Activated T-cell treated with anti-CD3 and anti-CD28 coated beads, Interleukin-2, amount 50 U/mL, for 4 hours (primary cell): ENCODE results near the gene SPI1. TPM values are rescaled to one million over a fixed set of nuclear protein-coding genes. Genes with fewer than 3 reads are reported as not detected.

Experiments used
- ATAC-seq, 2 donors: fragments of 200-7000 bp; cut with Tn5 transposase; one replicate each; pipeline ENCODE4 v1.10.0; 2021
- DNase-seq: peaks from one replicate; pipeline ENCODE4 v3.0.0-alpha.2; 2020
- H3K27me3 Mint-ChIP-seq: one replicate; pipeline ENCODE4 v1.8.0; 2021; ENCODE audit warnings: low read depth, mixed read lengths
- H3K36me3 Mint-ChIP-seq: one replicate; pipeline ENCODE4 v1.8.0; 2022; ENCODE audit warnings: mixed read lengths; ENCODE audit not compliant: insufficient read depth
- H3K4me1 Mint-ChIP-seq: one replicate; pipeline ENCODE4 v1.8.0; 2021; ENCODE audit warnings: low read depth, mixed read lengths
- H3K4me3 Mint-ChIP-seq: one replicate; pipeline ENCODE4 v1.8.0; 2021; ENCODE audit warnings: mild to moderate bottlenecking, moderate library complexity, mixed read lengths
- H3K9me3 Mint-ChIP-seq: one replicate; pipeline ENCODE4 v1.8.0; 2021; ENCODE audit warnings: mixed read lengths
- total RNA-seq, 3 donors: library from RNA; stranded (reverse); gene quantifications; one replicate each; pipeline ENCODE4 v1.2.1, GENCODE V29; 2021

Gene SPI1
- total RNA-seq, 3 donors from 2014 or later: 0.74 to 2.3 (median 1.1) TPM

DNA sequence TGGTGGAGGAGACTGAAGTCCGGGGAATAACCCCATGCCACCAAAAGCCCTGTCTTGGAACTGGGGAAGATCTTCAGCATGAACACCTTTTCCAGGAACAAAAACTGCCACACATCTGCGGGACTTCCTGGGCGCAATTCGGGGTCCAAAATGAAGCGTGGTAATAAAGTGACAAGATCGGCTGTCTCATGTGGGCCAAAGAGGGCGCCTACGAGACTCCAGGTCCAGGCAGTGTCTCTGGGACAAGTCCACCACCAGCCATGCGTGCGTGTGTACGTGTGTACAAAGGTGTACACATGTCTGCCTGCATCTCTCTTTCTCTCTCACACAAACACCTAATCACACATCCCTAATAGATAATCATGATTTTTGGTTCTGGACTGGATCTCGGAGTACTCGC lies 16.9 kb downstream of the SPI1 start:
- Mint-ChIP-seq H3K36me3 (no peaks in the 10 kb centered on the region), H3K9me3 (no peaks in the 10 kb centered on the region), H3K4me1 (peaks cover 16% of the 10 kb centered on the region), H3K27me3 (no peaks in the 10 kb centered on the region), H3K4me3 (no peak overlapping the region)
- ATAC-seq: no peak
- no peak for DNase-seq

DNA sequence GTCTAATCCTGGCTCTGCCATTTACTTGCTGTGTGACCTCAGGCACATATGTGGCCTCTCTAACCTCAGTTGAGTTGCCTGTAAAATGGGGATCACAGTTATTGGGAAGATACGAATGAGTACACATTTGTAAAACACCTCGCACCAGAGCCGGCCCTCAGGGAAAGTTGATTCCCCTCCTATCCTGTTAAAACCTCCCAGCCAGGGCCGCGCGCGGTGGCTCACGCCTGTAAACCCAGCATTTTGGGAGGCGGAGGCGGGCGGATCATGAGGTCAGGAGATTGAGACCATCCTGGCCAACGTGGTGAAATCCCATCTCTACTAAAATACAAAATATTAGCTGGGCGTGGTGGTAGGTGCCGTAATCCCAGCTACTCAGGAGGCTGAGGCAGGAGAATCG lies 18.0 kb downstream of the SPI1 start:
- Mint-ChIP-seq H3K9me3 (no peaks in the 10 kb centered on the region), H3K36me3 (no peaks in the 10 kb centered on the region), H3K4me3 (no peak overlapping the region), H3K4me1 (peaks cover 14% of the 10 kb centered on the region), H3K27me3 (no peaks in the 10 kb centered on the region)
- DNase-seq: no peak
- ATAC-seq: no peak

DNA sequence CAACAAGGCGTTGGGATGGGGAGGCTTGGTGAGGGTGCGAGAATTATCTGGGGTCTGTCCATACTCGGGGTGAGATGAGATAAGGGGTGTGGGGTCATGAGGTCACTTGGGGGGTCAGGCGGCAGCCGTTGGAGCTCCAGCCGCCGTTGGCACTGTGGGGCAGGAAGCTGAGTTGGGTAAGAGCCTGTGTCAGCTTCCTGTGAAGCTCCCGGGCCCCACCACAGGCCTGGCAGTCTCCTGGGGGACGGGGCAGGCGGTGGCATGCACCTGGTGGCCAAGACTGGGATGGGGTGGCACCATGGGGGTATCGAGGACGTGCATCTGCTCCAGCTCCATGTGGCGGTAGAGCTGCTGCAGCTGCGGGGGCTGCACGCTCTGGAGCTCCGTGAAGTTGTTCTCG lies 18.8 kb downstream of the SPI1 start:
- H3K36me3 Mint-ChIP-seq: no peaks in the 10 kb centered on the region
- H3K4me3 Mint-ChIP-seq: no peak overlapping the region
- H3K9me3 Mint-ChIP-seq: no peaks in the 10 kb centered on the region
- no peaks in the 10 kb centered on the region for H3K27me3 Mint-ChIP-seq
- peaks cover 14% of the 10 kb centered on the region for H3K4me1 Mint-ChIP-seq
- DNase-seq (no peak), ATAC-seq (peak in 1 of 2 donors; percentile 45)

DNA sequence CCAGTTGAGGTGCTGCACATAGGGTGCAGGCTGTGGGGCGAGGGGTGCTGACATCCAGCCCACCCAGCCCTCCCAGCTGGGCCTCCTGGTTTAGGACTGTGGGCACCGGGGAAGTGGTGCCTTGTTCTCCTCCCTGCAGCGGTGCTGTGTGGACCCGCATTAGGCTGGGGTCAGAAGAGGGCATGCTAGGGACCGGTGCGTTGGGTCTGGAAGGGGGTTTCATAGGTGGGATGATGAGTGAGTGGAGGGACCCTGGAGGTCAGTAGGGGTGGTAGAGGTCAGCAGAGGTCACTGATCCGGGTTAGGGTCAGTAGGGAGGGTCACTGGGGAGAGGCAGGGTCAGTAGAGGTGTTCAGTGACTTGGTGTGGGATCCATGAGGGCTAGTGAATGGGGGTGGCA lies 19.2 kb downstream of the SPI1 start:
- DNase-seq (no peak), ATAC-seq (no peak)
- Mint-ChIP-seq H3K27me3 (no peaks in the 10 kb centered on the region), H3K9me3 (no peaks in the 10 kb centered on the region), H3K4me3 (no peak overlapping the region), H3K36me3 (no peaks in the 10 kb centered on the region), H3K4me1 (peaks cover 14% of the 10 kb centered on the region)

DNA sequence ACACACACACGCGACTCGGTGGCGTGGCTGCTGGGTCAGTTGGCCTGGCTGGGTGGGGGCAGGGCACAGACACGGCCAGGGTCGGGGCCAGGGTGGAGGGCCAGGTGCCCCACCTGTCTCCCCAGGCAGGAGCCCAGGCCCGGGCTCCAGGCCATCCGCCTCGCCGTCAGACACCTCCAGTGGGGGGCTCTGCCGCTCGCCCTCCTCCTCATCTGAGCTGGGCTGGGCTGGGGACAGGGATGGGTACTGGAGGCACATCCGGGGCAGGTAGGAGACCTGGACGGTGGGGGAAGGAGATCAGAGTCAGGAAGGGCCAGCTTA lies 19.7 kb downstream of the SPI1 start:
- peaks cover 14% of the 10 kb centered on the region for H3K4me1 Mint-ChIP-seq
- H3K4me3 Mint-ChIP-seq: no peak overlapping the region
- H3K27me3 Mint-ChIP-seq: no peaks in the 10 kb centered on the region
- no peaks in the 10 kb centered on the region for H3K9me3 Mint-ChIP-seq
- ATAC-seq (no peak), DNase-seq (no peak)
- H3K36me3 Mint-ChIP-seq: no peaks in the 10 kb centered on the region

DNA sequence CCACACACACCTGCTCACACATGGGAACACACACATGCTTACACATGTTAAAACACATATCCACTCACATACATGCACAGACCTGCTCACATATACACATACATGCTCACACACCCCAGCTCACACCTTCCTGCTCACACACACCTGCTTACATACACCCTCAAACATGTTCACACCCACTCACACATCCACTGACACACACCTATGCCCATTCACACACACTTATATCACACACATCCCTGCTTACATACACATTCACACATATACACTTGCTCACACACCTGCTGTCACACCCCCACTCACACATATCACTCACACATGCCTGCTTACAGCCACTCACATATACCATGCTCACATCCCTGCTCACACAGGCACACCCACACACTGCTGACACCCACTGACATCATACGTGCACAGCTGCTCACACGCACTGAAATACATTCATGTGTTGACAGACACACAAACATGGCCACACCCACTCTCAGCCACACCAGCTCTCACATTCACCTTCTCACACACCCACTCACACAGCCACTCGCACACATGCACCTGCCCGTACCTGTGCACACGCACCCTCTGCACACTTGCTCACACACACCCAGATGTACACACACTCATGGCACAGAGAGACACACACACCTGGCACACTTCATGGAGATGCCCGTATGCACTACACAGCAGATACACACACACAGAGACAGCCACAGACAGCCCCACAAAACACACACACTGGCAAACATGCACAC lies 20.2 kb downstream of the SPI1 start:
- Mint-ChIP-seq H3K27me3 (no peaks in the 10 kb centered on the region), H3K4me1 (peaks cover 14% of the 10 kb centered on the region), H3K9me3 (no peaks in the 10 kb centered on the region), H3K4me3 (no peak overlapping the region), H3K36me3 (no peaks in the 10 kb centered on the region)
- ATAC-seq: no peak
- no peak for DNase-seq

DNA sequence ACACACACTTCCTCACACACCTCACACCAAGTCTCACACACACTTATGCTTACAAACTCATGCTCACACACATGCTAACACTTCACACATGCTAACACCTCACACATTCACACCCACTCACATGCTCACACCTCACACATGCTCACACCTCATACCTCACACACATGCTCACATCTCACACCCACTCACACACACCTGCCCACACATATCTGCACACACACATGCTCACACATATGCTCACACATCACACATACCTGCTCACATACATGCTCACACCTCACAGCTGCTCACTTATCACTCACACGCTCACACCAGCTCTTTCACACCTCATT lies 21.4 kb downstream of the SPI1 start:
- DNase-seq (no peak), ATAC-seq (no peak)
- no peaks in the 10 kb centered on the region for H3K9me3 Mint-ChIP-seq
- H3K4me3 Mint-ChIP-seq: no peak overlapping the region
- no peaks in the 10 kb centered on the region for H3K36me3 Mint-ChIP-seq
- peaks cover 14% of the 10 kb centered on the region for H3K4me1 Mint-ChIP-seq
- H3K27me3 Mint-ChIP-seq: no peaks in the 10 kb centered on the region

DNA sequence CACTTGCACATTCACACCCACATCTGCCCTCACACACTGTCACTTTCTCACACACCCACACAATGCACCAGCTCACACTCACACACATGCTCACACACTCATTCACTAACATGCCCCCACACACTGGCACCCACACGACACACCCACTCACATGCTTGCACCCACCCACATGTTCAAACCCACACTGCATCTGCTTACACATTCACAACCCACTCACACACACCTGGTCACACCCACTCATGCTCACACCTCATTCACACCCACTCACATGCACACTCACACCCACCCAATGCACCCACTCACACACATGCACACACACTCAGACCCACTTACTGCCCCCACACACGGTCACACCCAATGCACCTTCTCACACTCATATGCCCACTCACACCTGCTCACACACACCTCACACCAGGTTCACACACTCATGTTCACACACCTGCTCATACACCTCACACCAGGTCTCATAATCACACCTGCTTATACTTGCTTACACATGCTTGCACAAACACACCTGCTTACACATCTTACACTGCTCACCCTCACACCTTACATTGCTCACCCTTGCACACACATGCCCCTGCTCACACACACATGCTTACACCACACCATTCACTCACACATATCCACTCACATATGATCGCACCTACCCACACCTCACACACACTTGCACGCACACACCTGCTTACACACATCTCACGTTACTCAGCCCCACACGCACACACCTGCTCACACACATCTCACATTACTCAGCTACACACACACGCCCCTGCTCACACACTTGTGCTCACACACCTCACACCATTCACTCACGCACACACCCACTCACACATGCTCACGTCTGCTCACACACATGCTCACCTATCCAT lies 22.0 kb downstream of the SPI1 start:
- Mint-ChIP-seq H3K4me3 (no peak overlapping the region), H3K4me1 (peaks cover 10% of the 10 kb centered on the region), H3K9me3 (no peaks in the 10 kb centered on the region), H3K27me3 (no peaks in the 10 kb centered on the region), H3K36me3 (no peaks in the 10 kb centered on the region)
- ATAC-seq (no peak), DNase-seq (no peak)

DNA sequence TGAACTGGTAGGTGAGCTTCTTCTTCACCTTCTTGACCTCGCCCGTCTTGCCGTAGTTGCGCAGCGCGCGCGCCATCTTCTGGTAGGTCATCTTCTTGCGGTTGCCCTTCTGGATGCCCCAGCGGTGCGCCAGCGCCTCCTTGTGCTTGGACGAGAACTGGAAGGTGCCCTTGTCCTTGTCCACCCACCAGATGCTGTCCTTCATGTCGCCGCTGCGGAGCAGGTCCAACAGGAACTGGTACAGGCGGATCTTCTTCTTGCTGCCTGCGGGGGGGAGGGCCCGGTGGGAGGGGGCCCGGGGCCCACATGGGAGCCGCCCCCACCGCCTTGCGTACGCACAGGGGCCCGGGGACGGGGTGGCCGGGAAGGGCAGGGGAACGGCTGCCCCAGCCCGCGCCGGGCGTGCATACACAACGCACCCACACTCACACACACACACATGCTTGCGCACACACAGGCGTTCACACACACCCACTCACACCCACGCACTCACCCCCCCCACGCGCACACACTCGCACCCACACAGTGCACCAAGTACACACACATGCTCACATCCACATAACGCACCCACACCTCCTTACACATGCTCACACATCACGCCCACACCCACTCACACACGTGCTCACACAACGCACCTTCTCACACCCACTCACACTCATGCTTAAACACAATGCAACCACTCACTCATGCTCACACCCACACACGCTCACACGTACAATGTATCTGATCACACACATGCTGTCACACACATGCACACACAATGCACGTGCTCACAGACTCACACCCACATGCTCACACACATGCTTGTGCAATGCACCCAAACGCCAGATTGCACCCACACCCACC lies 22.8 kb downstream of the SPI1 start:
- H3K27me3 Mint-ChIP-seq: no peaks in the 10 kb centered on the region
- no peak for DNase-seq
- no peak overlapping the region for H3K4me3 Mint-ChIP-seq
- peaks cover 7% of the 10 kb centered on the region for H3K4me1 Mint-ChIP-seq
- no peaks in the 10 kb centered on the region for H3K36me3 Mint-ChIP-seq
- ATAC-seq: no peak
- no peaks in the 10 kb centered on the region for H3K9me3 Mint-ChIP-seq

DNA sequence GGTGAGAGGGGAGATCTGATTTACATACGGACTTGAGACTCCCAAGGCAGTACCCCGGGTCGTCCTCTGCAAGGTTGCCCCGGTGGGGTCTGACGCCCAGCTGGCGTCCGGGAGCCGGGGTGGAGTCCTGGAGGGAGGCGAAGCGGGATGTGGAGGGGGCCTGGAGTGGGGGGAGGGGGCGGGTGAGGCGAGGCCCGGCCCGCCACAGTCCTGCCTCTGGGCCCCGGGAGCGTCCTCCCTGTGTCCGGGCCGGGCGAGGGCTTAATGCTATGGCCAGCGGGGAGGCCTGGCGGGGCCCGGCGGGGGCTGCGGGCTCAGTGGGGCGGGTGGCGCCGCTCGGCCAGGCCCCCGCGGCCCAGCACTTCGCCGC lies 23.4 kb downstream of the SPI1 start:
- ATAC-seq: no peak
- peaks cover 5% of the 10 kb centered on the region for H3K4me1 Mint-ChIP-seq
- no peaks in the 10 kb centered on the region for H3K9me3 Mint-ChIP-seq
- no peak for DNase-seq
- H3K4me3 Mint-ChIP-seq: no peak overlapping the region
- H3K36me3 Mint-ChIP-seq: no peaks in the 10 kb centered on the region
- H3K27me3 Mint-ChIP-seq: no peaks in the 10 kb centered on the region

DNA sequence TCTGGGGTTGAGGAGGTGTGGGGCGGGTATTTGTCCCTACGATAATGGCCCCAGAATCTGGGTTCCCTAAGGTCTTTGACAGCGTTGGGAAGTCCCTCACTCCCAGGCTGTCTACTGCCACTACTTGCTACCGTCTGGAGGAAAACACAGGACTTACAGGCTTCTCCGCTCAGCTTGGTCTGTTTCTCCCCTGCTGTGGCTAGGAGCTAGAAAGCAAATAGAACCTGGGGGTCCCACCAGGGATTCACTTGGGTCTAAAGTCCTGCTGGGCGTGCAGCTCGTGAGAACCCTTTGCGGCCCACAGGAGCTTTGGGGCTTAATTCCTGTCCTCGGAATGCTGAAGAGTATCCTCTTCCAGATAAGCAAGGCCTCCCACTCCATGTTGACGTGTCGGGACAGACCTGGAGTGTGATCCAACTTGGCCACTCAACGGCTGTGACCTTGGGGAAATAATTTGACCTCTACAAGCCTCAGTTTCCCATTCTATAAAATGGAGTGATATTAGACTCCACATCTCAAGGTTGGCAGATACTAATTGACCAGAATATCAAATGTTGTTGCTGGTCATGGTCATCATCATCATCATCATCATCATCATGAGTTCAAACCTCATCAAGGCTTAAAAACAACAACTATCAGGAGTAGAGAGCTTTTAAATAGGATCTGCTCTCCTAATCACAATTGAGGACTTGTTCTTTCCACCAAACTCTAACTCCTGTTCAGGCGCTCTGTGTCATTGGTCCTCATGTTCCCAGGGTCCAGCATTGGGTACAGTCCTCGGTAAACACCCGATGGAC lies 24.2 kb downstream of the SPI1 start:
- Mint-ChIP-seq H3K4me3 (no peak overlapping the region), H3K27me3 (no peaks in the 10 kb centered on the region), H3K4me1 (peaks cover under 1% of the 10 kb centered on the region), H3K9me3 (no peaks in the 10 kb centered on the region), H3K36me3 (no peaks in the 10 kb centered on the region)
- ATAC-seq (no peak), DNase-seq (no peak)

DNA sequence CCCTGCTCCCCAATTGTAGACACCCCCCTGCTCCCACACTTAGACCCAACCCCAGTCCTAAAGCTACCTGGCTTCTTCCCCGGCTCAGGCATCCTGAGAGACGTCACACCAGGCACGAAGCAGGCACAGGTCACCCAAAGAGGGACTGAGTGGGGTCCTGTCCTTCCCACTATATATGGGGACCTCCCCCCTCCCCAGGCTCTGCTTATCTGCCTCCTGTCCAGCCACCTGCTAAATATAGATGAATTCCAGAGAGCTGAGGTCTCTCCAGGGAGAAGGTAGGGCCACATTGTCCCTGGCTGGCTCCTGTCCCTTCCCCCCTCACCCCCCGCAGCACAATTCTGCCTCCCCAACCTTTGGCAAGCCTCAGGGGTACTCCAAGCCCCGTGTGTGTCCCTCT lies 25.8 kb downstream of the SPI1 start, which contains the start of gene MYBPC3:
MYBPC3 (minus strand) TSS at position 147 of the 400 bp plus-strand sequence; CDS start at position 92, 55 bp downstream.
- DNase-seq (no peak), ATAC-seq (no peak)
- Mint-ChIP-seq H3K9me3 (no peaks in the 10 kb centered on the region), H3K4me1 (no peaks in the 10 kb centered on the region), H3K27me3 (no peaks in the 10 kb centered on the region), H3K36me3 (no peaks in the 10 kb centered on the region), H3K4me3 (no peak within 1 kb of the TSS)

DNA sequence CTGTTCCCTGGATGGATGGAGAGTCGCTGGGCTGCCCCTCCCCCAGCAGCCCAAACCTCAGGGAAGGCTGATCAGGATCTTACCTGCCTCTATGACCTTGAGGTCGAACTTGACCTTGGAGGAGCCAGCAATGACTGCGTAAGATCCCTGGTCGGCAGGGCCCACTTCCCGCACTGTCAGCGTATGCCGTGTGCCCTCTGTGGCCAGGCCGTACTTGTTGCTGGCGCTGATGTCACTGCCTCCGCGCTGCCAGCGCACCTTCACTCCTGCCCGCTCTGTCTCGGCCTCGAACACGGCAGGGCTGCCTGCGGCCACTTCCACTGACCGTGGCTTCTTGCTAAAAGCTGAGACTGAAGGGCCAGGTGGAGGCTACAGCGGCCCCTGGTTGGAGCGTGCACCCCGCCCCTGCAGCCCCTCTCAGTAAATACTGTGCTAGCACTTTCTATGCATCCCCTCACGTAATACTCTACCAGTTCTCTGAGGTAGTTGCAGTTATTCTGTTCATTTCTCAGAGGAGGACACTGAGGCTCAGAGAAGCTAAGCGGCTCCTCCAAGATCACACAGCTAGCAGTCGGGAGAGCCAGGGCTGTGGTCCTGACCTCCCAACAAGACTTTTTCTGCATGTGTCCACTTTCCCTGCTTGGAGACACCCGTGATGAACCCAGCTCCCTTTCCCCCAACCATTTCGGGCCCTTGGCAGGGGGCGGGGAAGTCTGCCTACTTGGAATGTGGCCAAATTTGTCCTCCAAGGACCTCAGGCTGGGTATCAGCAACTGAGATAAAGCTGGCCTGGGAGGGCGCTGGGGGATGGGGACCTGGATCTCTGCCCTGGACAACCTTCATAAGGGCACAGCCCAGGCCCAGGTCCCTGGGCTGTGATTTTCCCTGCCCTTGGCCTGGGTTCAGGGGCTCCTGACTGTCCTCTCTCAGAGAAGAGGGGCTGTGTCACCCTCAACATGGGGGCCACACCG lies 26.9 kb downstream of the SPI1 start:
- H3K4me1 Mint-ChIP-seq: no peaks in the 10 kb centered on the region
- H3K27me3 Mint-ChIP-seq: no peaks in the 10 kb centered on the region
- H3K36me3 Mint-ChIP-seq: no peaks in the 10 kb centered on the region
- ATAC-seq (no peak), DNase-seq (no peak)
- H3K4me3 Mint-ChIP-seq: no peak overlapping the region
- H3K9me3 Mint-ChIP-seq: no peaks in the 10 kb centered on the region
